Stimulated activated CD4-positive, alpha-beta T cell treated with anti-CD3 and anti-CD28 coated beads, TNF-alpha, amount 100 ng/mL, for 1 hour (primary cell): ENCODE data around the gene ARHGAP26.

Experiments used
- DNase-seq, 3 donors: peaks; one replicate each; pipeline ENCODE4 v3.0.0-alpha.2; 2020; ENCODE audit warnings: low read depth in 3 of 3, low spot score in 1 of 3

ARHGAP26 gene

DNA sequence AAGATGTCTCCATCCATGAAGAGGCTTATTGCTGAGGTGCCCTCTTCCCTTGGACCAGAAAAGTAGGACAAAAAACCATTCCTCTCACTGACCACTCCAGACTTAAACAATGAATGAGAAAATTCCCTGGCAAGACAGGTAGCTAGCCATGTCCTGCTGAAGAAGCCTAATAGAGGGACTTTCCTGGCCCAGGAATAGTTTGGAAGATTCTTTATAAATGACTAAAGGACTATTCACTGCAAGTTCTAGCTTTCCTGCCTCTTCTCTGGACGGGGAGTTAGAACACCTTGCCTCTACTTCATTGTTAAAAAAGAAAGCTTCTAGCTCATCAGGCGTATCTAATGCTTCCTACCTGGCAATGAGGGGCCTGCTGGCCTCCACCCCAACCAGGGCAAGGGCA, 479.7 kb downstream of the ARHGAP26 start:
- DNase-seq = no peak

DNA sequence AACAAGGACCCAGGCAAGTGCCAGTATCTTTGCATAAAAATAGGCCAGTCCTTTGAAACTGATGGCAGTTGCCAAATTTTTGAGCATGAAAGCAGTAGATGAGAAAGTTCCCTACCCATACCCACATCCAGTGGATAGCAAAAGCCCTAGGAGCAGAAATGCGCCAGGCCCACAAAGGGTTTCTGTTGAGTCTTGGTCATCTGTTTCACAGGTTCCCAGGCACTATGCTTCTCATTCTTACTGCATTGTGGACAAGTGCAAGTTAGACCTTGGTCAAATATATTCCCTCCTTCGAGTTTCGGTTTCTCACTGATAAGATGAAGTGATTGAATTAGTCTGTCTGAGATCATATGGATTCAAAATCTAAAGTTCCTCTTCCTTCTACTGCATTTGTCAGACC, 481.0 kb downstream of the ARHGAP26 start:
- no peak for DNase-seq

DNA sequence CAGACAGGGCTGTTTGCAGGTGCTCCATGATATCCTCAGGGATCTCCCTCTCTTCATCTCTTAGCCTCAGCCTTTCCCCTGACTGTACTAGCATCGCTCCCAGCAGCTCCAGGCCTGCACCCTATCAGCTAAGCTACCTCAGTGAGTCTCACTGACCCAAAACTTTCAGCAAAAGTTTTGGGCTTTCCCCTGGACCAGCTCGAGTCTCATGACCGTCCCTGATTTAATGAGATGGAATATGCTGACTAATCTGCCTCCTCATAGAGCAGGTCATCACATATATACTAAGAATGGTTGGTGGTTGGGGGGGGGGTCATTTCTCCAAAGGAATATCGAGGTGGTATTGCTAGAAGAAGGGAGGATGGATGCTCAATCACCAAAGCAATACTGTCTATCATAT, 481.8 kb downstream of the ARHGAP26 start:
- no peak for DNase-seq

DNA sequence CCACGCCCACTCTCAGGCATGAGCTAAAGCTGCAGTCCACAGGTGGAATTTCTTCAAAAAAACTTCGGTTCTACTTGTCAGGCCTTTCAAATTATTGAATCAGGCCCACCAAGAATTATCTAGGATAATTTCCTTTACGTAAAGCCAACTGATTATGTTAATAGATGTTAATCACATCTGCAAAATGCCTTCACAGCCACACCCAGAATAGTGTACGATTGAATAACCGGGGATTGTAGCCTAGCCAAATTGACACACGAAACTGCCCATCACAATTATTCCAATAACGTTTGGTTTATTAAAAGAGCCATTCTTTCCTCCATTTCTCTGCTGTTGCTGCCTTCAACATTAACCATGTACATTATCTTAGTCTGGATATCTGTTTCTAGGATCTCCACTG, 484.6 kb downstream of the ARHGAP26 start:
- no peak for DNase-seq

DNA sequence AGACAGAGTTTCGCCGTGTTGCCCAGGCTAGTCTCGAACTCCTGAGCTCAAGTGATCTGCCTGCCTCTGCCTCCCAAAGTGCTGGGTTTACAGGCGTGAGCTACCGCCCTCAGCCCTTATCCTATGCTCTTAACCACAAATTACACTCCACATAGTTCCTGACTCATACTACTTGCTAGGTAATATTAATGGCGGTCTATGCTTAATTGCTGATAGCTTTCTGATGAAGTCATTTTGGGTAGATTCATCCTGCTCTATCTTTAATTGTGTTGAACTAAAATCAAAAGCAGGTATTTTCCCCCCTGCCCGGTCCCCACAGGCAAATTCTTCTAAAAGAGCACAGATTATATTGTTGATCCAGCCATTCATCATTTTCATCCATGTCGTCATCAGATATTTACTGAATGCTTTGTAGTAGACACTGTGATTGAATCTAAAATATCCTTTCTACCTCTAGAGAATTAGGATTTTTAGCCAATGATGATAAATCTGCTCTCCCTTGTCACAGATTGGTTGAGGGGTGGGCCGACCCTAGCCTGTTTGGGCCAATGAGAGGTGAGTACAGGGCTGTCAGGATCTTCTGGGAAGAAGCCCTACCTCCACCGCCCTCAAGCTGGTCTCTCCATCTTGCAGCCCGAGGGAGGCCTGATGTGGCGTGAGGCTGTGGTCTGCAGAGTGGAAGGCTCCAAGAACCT, 488.5 kb downstream of the ARHGAP26 start:
- DNase-seq = no peak

- no peak for DNase-seq
These were observed 489.1 kb downstream of the ARHGAP26 start for GRCh38 chr5:143259254-143259605.

GRCh38 chr5:143261748-143262392, 491.7 kb downstream of the ARHGAP26 start:
- DNase-seq = no peak

DNA sequence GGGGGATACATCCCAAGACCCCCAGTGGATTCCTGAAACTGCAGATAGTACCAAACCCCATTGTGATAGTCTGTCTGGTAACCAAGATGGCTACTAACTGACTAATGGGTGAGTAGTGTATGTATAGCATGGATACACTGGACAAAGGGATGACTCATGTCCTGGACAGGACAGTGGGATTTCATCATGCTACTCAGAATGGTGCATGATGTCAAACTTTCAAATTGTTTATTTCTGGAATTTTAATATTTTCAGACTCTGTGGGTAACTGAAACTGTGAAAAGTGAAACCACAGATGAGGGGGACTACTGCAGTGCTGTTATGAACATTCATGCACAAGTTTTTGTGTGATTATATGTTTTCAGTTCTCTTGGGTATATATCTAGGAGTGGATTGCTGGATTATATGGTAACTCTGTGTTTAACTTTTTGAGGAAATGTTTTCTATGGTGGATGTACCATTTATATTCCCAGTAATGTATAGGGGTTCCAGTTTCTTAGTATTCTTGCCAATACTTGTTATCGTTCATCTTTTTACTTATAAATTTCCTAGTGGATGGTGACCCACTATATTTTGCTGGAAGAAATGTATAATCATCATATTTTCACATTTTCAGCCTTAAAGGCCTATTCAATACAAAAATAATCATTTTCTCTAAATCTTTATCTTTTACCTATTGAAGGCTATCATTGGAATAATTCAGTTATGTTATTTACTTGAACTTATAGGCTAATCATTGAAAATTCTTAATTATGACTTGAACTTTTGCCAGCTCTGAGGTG, 492.4 kb downstream of the ARHGAP26 start:
- DNase-seq = no peak

DNA sequence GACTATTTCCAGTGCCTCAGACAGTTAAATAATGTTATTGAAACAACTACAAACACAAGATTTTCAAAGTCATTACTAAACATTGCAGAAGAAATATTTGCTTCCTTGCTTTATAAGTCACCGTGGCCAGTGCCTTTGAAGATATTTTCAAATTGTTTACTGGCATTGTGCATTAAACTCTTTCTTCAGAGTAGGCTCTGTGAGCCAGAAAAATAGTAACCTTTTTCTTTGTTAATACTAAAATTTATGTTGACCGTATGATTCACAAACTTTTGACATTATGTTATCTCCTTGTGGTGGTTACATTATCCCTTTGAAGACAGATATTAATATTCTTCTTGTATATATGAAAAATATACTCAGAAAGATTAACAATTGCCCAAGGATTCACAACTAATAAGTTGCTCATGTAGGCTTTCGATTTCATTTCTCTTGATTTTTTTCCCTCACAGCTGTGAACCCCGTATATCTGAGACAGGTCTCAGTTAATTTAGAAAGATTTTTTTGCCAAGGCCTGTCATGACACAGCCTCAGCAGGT, 493.2 kb downstream of the ARHGAP26 start:
- no peak for DNase-seq

DNA sequence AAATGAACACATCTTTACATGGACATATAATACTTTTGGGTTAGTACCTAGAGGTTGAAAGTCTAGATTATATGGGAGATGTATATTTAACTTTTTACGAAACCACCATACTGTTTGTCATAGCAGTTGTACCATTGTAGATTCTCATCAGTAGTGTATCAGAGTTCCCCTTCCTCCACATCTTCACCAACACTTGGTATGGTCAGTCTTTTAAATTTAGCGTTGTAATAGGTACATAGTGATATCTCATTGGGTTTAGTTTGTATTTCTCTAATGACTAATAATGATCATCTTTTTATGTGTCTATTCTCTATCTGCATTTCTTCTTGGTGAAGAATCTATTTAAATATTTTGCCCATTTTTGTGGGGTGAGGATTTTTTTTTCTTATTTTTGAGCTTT, 495.8 kb downstream of the ARHGAP26 start:
- no peak for DNase-seq

GRCh38 chr5:143267186-143267585, 497.0 kb downstream of the ARHGAP26 start:
- DNase-seq = no peak

DNA sequence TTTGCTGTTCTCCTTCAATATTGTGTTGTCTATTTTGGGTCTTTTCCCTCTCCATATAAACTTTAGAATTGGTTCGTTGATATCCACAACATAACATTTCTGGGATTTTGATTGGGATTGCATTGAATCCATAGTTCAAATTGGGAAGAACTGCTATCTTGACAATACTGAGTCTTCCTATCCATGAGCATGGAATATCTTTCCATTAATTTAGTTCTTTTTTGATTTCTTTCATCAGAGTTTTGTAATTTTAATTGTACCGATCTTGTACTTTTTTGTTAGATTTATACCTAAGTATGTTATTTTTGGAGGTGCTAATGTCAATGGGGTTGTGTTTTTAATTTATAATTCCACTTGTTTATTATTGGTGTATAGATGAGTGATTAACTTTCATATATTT, 498.2 kb downstream of the ARHGAP26 start:
- DNase-seq = no peak

DNA sequence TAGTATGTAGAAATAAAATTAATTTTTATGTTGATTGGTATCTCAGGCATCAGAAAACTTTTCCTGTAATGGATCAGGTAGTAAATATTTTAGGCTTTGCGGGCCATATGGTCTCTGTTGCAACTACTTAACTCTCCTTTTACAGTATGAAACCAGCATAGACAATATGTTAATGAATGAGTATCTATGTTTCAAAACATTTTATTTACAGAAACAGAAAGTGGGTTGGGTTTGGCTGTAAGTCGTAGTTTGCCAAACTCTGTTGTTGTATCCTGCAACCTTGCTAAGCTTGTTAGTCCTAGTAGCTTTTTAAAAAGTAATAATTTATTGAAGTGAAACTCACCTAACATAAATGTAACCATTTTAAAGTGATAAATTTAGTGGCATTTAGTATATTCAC, 501.3 kb downstream of the ARHGAP26 start:
- DNase-seq = no peak

- DNase-seq = no peak
These were observed 504.8 kb downstream of the ARHGAP26 start for GRCh38 chr5:143274952-143275351.

- no peak for DNase-seq
These were observed 505.6 kb downstream of the ARHGAP26 start for GRCh38 chr5:143275512-143276363.

DNA sequence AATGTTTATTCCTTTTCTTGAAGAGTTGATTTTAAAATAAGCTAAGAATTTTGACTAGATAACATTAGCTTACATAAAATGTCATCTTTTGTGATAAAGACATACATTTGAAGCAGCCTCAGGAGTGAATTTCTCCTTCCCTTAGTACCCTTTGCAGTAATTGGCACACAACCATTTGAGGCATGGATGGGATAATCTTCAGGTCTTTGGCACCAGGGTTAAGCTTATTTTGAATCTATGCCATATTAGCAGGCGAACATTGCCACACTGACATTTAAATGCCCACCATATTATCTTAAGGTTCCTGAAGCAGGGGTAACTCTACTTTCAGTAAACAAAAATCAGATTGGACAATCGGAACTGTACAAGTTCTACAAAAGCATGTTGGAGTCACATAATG, 507.4 kb downstream of the ARHGAP26 start:
- no peak for DNase-seq
